ENCODE data around the gene NRXN3.

Gene NRXN3

GRCh38 chr14:78157494-78158437, 12.4 kb upstream of the NRXN3 start:
- Mint-ChIP-seq H3K4me3 (no peak overlapping the region), H3K27ac (no peak overlapping the region), H3K36me3 (ENCODE audit: low read depth) (no peaks in the 10 kb centered on the region), H3K27me3 (ENCODE audit: low read depth) (peaks cover 28% of the 10 kb centered on the region), H3K4me1 (no peaks in the 10 kb centered on the region), H3K9me3 (no peaks in the 10 kb centered on the region)
- TF ChIP-seq CTCF (IDR thresholded peaks at IDR 0.05; ENCODE audit: unreplicated experiment in 3 of 3): no peak

GRCh38 chr14:78162202-78162601, 8.0 kb upstream of the NRXN3 start:
- no peak overlapping the region for H3K27ac Mint-ChIP-seq
- H3K9me3 Mint-ChIP-seq: no peaks in the 10 kb centered on the region
- H3K4me3 Mint-ChIP-seq: no peak overlapping the region
- H3K36me3 Mint-ChIP-seq (ENCODE audit: low read depth): no peaks in the 10 kb centered on the region
- H3K4me1 Mint-ChIP-seq: no peaks in the 10 kb centered on the region
- no peak for TF ChIP-seq CTCF (IDR thresholded peaks at IDR 0.05; ENCODE audit: unreplicated experiment in 3 of 3)
- H3K27me3 Mint-ChIP-seq (ENCODE audit: low read depth): peaks cover 43% of the 10 kb centered on the region

- no peak overlapping the region for H3K27ac Mint-ChIP-seq
- no peaks in the 10 kb centered on the region for H3K9me3 Mint-ChIP-seq
- peaks cover 44% of the 10 kb centered on the region for H3K27me3 Mint-ChIP-seq (ENCODE audit: low read depth)
- TF ChIP-seq CTCF (IDR thresholded peaks at IDR 0.05; ENCODE audit: unreplicated experiment in 3 of 3): peak; percentile 23 to 43 (median 24)
- no peaks in the 10 kb centered on the region for H3K36me3 Mint-ChIP-seq (ENCODE audit: low read depth)
- H3K4me3 Mint-ChIP-seq: no peak overlapping the region
- H3K4me1 Mint-ChIP-seq: no peaks in the 10 kb centered on the region
Observed at GRCh38 chr14:78164226-78164853, 5.8 kb upstream of the NRXN3 start.

- Mint-ChIP-seq H3K27me3 (ENCODE audit: low read depth) (peaks cover 35% of the 10 kb centered on the region), H3K4me1 (no peaks in the 10 kb centered on the region), H3K4me3 (no peak overlapping the region), H3K27ac (no peak overlapping the region), H3K9me3 (no peaks in the 10 kb centered on the region), H3K36me3 (ENCODE audit: low read depth) (no peaks in the 10 kb centered on the region)
- TF ChIP-seq CTCF (IDR thresholded peaks at IDR 0.05; ENCODE audit: unreplicated experiment in 3 of 3): no peak
Observed at GRCh38 chr14:78172428-78172827, 2.3 kb downstream of the NRXN3 start.

- H3K36me3 Mint-ChIP-seq (ENCODE audit: low read depth): no peaks in the 10 kb centered on the region
- H3K4me1 Mint-ChIP-seq: no peaks in the 10 kb centered on the region
- H3K27me3 Mint-ChIP-seq (ENCODE audit: low read depth): peaks cover 28% of the 10 kb centered on the region
- no peaks in the 10 kb centered on the region for H3K9me3 Mint-ChIP-seq
- no peak overlapping the region for H3K27ac Mint-ChIP-seq
- no peak overlapping the region for H3K4me3 Mint-ChIP-seq
- no peak for TF ChIP-seq CTCF (IDR thresholded peaks at IDR 0.05; ENCODE audit: unreplicated experiment in 3 of 3)
Observed at GRCh38 chr14:78173346-78174035, 3.3 kb downstream of the NRXN3 start.
